Inflammatory macrophage treated with lipopolysaccharide for 4 hours (primary cell): Measurements from ENCODE around the gene GPATCH8.
"Not testable (repeated sequence)": the region's sequence is repeated elsewhere in the genome, so short reads cannot be mapped to it uniquely, and the experiment has no call there.

Experiments
- DNase-seq: peaks from one replicate; pipeline ENCODE4 v3.0.0-alpha.2; 2020

The GPATCH8 gene

DNA sequence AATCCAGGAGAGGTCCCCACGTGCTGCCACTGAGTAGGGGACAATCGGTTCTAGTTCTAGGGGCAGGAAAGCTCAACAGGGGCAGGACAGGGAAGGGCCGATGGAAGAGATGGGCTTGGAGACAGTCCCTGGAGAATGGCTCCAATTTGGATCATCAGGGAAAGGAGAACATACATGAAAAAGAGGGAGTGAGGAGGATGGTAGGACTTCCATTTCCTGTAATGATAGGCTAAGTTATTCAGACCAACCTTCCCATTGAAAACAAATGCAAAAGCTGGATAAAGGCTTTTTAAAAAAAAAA, 20.4 kb upstream of the GPATCH8 start:
- no peak for DNase-seq

- DNase-seq, result peak; percentile 77
Observed at GRCh38 chr17:44522883-44523671, 19.9 kb upstream of the GPATCH8 start.

GRCh38 chr17:44518032-44518431, 14.8 kb upstream of the GPATCH8 start:
- DNase-seq, result no peak

GRCh38 chr17:44511241-44512134, 8.3 kb upstream of the GPATCH8 start:
- not testable (repeated sequence) for DNase-seq

DNA sequence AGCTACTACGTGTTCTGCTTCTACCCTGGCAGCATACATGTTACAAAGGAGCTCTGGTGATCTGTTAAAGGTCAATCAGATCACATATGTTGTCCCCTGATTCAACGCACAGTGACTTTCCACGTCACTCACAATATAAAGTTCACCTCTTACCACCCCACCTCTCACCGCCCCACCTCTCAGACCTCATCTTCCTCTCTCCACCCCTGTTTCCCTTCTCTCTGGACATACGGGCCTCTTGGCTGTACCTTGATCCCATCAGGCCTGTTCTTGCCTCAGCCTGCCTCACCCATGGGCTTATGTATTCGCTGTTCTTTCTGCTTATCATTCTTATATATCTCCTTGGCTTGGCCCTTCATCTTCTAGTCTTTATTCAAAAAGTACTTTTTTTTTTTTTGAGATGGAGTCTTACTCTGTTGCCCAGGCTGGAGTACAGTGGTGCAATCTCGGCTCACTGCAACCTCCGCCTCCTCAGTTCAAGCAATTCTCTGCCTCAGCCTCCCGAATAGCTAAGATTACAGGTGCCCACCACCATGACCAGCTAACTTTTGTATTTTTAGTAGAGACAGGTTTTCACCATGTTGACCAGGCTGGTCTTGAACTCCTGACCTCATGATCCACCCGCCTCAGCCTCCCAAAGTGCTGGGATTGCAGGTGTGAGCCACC, 3.9 kb upstream of the GPATCH8 start:
- DNase-seq, result not testable (repeated sequence)

DNA sequence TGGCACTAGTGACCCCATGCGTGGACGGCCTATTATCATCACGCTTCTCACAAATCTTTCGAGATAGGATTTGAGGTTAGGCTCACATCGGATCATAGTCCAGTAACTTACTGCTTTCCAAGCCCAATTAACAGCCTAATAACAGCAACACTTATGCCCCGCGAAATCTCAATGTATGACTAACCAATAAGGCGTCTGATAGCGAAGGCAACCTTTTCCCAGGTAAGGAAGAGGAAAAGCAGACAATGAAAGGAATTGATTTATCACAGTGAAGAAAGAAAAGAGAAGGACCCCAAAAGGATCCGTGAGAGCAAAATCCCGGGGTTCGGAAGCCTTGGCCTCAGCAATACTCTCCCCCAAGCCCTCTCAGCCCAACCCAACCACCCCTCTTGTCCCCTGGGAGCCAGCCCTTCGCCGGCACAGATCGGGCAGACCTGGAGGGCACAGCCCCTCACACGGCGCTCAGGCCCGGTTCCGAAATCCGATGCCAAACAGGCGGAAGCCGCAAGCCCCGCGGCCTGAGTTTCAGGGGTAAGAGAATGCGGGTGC, 534 bp downstream of the GPATCH8 start:
- peak; percentile 8 for DNase-seq

GRCh38 chr17:44501866-44502375, 1.3 kb downstream of the GPATCH8 start:
- DNase-seq, result no peak

GRCh38 chr17:44499722-44500121, 3.5 kb downstream of the GPATCH8 start:
- DNase-seq, result no peak

DNA sequence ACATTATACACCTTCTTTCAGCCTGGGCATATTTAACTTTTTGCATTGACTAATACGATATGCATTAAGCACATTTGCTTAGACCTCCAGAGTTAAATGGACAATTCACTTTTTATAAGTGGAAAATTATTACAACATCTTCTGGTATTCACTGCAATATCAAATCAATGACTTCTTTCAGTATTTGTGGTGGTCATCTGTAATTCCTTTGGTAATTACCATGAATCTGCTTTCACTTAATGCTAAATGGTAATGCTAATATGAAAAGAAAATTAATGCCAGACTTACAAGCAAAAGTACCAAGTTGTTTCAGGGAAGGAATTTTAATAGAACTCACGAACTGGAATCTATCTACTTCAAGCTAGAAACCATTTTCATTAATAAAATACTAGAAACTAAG, 6.4 kb downstream of the GPATCH8 start:
- no peak for DNase-seq

DNA sequence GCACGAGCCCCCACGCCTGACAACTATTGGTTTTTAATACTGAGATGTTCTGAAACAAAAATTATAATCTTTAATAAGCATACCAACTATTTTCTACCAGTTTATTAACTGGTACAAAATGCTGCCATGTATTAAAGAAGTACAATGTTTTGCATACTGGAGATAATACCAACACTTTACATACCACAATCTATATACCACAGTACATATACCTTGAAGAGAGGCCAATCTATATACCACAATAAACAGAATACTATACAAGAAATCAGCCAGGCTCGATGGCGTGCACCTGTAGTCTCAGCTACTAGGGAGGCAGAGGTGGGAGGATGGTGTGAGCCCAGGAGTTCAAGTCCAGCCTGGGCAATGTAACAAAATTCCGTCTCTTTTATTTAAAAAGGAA, 9.9 kb downstream of the GPATCH8 start:
- no peak for DNase-seq

DNA sequence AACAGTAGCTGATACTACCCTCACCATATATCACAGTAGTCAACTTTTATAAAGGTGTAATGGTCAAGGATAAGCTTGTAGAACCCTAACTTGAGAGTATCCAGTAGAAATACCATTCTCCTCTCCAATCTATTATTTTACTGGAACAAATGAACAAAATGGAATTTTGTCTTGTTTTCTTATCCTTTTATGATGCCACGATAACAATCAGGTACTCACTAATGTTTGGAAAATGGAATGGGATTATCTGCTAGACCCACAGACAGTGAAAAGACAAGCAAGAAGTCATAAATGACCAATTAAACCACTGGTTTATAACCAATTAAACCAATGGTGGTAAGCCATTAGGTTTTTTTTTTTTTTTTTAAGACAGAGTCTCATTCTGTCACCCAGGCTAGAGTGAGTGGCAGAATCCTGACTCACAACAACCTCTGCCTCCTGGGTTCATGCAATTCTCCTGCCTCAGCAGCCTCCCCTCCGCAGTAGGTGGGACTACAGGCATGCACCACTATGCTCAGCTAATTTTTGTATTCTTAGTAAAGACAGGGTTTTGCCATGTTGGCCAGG, 10.4 kb downstream of the GPATCH8 start:
- no peak for DNase-seq

DNA sequence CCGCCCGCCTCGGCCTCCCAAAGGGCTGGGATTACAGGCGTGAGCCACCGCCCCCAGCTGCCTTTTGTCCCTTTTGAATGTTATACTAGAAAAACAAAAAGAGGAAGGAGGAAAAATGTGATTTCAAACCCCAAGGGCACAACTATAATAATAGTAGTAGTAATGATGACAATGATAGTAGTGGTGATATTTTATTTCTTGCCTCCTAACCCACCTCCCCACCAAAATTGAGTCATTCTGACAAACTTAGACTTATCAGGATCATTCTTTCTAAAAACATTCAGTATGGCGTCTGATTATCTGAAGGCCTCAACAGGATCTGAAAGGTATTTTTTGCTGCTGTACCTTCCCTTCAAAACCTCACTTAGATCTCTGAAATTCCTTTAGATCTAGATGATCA, 13.6 kb downstream of the GPATCH8 start:
- DNase-seq, result no peak

DNA sequence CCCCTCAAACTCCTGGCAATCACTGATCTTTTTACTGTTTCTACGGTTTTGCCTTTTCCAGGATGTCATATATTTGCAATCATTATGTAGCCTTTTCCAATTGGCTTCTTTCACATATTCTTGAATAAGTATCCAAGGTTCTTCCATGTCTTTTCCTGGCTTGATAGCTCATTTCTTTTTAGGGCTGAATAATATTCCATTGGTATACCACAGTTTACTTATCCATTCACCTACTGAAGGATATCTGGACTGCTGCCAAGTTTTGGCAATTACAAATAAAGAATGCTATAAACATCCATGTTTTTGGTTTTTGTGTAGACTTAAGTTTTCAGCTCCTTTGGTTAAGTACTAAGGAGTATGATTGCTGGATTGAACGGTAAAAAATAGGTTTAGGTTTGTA, 16.0 kb downstream of the GPATCH8 start:
- DNase-seq, result no peak

- DNase-seq, result no peak
Observed at GRCh38 chr17:44473367-44473766, 29.8 kb downstream of the GPATCH8 start.

GRCh38 chr17:44469676-44470075, 33.5 kb downstream of the GPATCH8 start:
- DNase-seq, result no peak

- DNase-seq, result no peak
Observed at GRCh38 chr17:44467108-44467507, 36.1 kb downstream of the GPATCH8 start.

- DNase-seq, result no peak
Observed at GRCh38 chr17:44466339-44466738, 36.9 kb downstream of the GPATCH8 start.

DNA sequence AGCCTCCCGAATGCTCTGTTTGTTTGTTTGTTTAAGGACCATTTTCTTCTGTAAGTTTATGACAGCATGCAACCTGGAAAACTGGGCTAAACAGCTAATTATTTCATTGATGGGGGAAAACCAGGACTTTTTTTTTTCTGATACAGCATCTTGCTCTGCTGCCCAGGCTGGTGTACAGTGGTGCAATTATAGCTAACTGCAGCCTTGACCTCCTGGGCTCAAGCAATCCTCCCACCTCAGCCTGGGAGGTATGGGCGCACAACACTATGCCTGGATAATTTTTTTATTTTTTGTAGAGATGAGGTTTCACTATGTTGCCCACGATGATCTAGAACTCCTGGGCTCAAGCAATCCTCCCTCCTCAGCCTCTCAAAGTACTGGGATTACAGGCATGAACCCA, 37.3 kb downstream of the GPATCH8 start:
- DNase-seq, result no peak

- DNase-seq, result no peak
Observed at GRCh38 chr17:44465276-44465675, 37.9 kb downstream of the GPATCH8 start.

DNA sequence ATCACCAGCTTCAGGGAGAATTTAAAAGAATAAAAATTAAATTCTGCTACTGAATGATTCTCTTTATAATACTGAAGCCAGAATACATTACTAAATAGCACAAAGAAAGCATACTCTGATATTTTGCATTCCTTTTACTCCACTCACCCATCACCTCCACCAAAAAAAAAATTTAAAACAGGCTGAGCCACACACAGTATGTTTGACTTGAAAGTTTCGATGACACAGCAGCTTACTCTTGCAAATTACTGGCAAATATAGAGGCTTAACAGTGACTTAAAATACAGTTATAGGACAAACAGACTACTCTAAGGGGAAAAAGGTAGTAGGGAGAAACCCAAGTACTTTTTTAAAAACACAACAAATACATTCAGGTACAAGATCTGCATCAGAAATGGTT, 39.2 kb downstream of the GPATCH8 start:
- DNase-seq, result no peak

DNA sequence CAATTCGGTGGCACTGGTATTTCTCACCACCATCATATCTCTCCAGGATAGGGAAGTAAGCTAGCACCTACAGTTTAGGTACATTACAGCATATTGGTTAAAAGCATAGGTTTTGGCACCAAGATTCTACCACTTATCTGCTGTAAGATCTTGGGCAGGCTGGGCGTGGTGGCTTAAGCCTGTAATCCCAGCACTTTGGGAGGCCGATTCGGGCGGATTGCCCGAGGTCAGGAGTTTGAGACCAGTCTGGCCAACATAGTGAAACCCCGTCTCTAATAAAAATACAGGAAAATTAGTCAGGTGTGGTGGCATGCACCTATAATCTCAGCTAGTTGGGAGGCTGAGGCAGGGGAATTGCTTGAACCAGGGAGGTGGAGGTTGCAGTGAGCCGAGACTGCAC, 51.4 kb downstream of the GPATCH8 start:
- DNase-seq, result no peak

- DNase-seq, result no peak
Observed at GRCh38 chr17:44451016-44451627, 52.1 kb downstream of the GPATCH8 start.
